Measurements from ENCODE around the gene NEURL1.

DNA sequence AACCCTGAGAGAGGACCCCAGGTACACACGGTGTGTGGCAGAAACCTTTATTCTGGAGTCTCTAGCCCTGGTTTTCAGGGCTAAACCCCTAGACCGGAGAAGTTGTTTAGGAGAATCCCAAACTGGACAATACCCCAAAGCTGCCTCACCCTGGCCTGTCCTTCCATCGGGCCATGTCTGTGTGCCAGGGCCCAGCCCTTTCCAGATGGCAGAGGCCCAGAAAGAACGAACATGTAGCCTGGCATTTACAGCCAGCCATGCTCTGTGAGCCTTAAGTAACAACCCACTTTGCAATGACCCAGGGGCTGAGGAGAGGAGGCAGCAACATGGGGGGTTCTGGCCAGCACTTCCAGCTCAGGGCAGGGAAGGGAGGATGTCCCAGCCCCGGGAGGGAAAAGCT is 142.1 kb downstream of the NEURL1 start:
- no peak for TF ChIP-seq CTCF (IDR thresholded peaks at IDR 0.05)
- TF ChIP-seq POLR2AphosphoS5 (IDR thresholded peaks at IDR 0.05; ENCODE audit: low read depth, low read length): no peak
- TF ChIP-seq REST (IDR thresholded peaks at IDR 0.05; ENCODE audit: insufficient read depth in 1 of 2, low read depth in 2 of 2, low read length in 1 of 2): no peak
